Measurements from ENCODE around the gene RIMBP2.

GRCh38 chr12:130552483-130552996 lies 163.6 kb downstream of the RIMBP2 start:
- TF ChIP-seq CTCF (conservative IDR thresholded peaks at IDR 0.05 in 1 of 2, IDR thresholded peaks at IDR 0.05 in 1 of 2; ENCODE audit: extremely low read depth in 1 of 2, insufficient read depth in 1 of 2, low read depth in 1 of 2, low read length in 2 of 2), result no peak
- no peak for TF ChIP-seq EZH2 (IDR thresholded peaks at IDR 0.05; ENCODE audit: borderline replicate concordance, low read length)
